HepG2 (cell line): ENCODE measurements around the gene WIPF2. TPM values are rescaled to one million over a fixed set of nuclear protein-coding genes. Genes with fewer than 3 reads are reported as not detected.

Experiments
- ATAC-seq: fragments of 200-7000 bp; cut with Tn5 transposase; 3 replicates; pipeline ENCODE4 v1.9.1; 2020; ENCODE audit warnings: mild to moderate bottlenecking, moderate library complexity
- BruUV-seq: library from RNA; stranded (reverse); fragments of 400-500 nt; replicated peaks from 2 replicates; lab custom pipeline; 2021; lab: Mats Ljungman, UMichigan
- CTCF ChIA-PET: fragments of 300-600 bp; formaldehyde crosslinking; extraction: SDS; loops from one replicate; lab custom pipeline; 2021; ENCODE audit warnings: low total read pairs, inconsistent platforms, low intra/inter-chr PET ratio; lab: Yijun Ruan, JAX
- POLR2A ChIA-PET: fragments of 350-600 bp; sonication (Branson Sonifier 250); formaldehyde crosslinking; loops from one replicate; lab custom pipeline; 2020; ENCODE audit warnings: antibody characterized with exemption, inconsistent platforms; lab: Yijun Ruan, JAX
- DNase-seq: peaks from one replicate; pipeline ENCODE4 v3.0.0-alpha.2; 2015; ENCODE audit warnings: low spot score
- FAIRE-seq: peaks from 3 replicates; lab custom pipeline; 2011; peaks lifted over from hg19 to GRCh38; lab: Jason Lieb, UNC
- H2AFZ ChIP-seq: one replicate; pipeline ENCODE4 v1.6.1; 2011; ENCODE audit warnings: low read length, inconsistent platforms
- H3K27ac ChIP-seq: fragments of 300-600 bp; 3 replicates; pipeline ENCODE4 v1.8.0; 2011; ENCODE audit warnings: mixed run types, mild to moderate bottlenecking, mixed read lengths, low read length, inconsistent platforms; ENCODE audit not compliant: insufficient read depth; ENCODE audit errors: extremely low read length
- H3K27me3 ChIP-seq, 2 experiments: fragments of 200-600 bp in 1 of 2; 2 replicates in 1 of 2; 3 replicates in 1 of 2; pipeline versions ENCODE4 v1.6.0 to v1.8.0; 2011; ENCODE audit warnings: low read length in 2 of 2, mild to moderate bottlenecking in 2 of 2, moderate library complexity in 2 of 2, inconsistent platforms in 1 of 2; ENCODE audit not compliant: insufficient read depth in 2 of 2, control insufficient read depth in 1 of 2
- H3K36me3 ChIP-seq, 2 experiments: fragments of 200-600 bp in 1 of 2; replicated peaks in 1 of 2; 2 replicates in 1 of 2; 3 replicates in 1 of 2; pipeline versions ENCODE4 v1.5.1 to v1.8.0; 2011; ENCODE audit warnings: low read length in 2 of 2, inconsistent platforms in 1 of 2; ENCODE audit not compliant: insufficient read depth in 2 of 2, control insufficient read depth in 1 of 2
- H3K4me1 ChIP-seq: 2 replicates; pipeline ENCODE4 v1.5.1; 2012; ENCODE audit warnings: low read length, inconsistent platforms; ENCODE audit not compliant: insufficient read depth
- H3K4me2 ChIP-seq: 2 replicates; pipeline ENCODE4 v1.6.0; 2011; ENCODE audit warnings: low read depth, low read length, inconsistent platforms
- H3K4me3 ChIP-seq, 3 experiments: fragments of 200-600 bp in 1 of 3; sonication (generic), shearing (Covaris generic) in 1 of 3; replicated peaks in 1 of 3; 2 replicates each; pipeline ENCODE4 v1.5.1; 2011 to 2016; ENCODE audit warnings: low read length in 3 of 3, inconsistent platforms in 2 of 3, low read depth in 2 of 3, mild to moderate bottlenecking in 2 of 3, control low read depth in 1 of 3, mixed read lengths in 1 of 3; ENCODE audit not compliant: insufficient read depth in 1 of 3
- H3K79me2 ChIP-seq: one replicate; pipeline ENCODE4 v1.6.1; 2011; ENCODE audit warnings: low read length, inconsistent platforms; ENCODE audit not compliant: insufficient read depth
- H3K9ac ChIP-seq: 2 replicates; pipeline ENCODE4 v1.6.0; 2011; ENCODE audit warnings: mild to moderate bottlenecking, low read depth, low read length, inconsistent platforms; ENCODE audit not compliant: insufficient read depth
- H3K9me3 ChIP-seq: 2 replicates; pipeline ENCODE4 v1.5.1; 2012; ENCODE audit warnings: mild to moderate bottlenecking, low read length
- H4K20me1 ChIP-seq: 2 replicates; pipeline ENCODE4 v1.6.0; 2011; ENCODE audit warnings: inconsistent platforms, mild to moderate bottlenecking, low read length, moderate library complexity; ENCODE audit not compliant: insufficient read depth
- AKNA ChIP-seq: sonication (generic); formaldehyde crosslinking; IDR thresholded peaks from 2 replicates; pipeline ENCODE4 v1.4.0; 2020; ENCODE audit warnings: missing genetic modification reagents, borderline replicate concordance
- ATF5 ChIP-seq: sonication (generic); formaldehyde crosslinking; IDR thresholded peaks from 2 replicates; pipeline ENCODE4 v1.4.0; 2020; ENCODE audit warnings: mild to moderate bottlenecking, low read depth, missing genetic modification reagents
- EP300 ChIP-seq, 3 experiments: sonication (generic) in 1 of 3; formaldehyde crosslinking in 1 of 3; IDR thresholded peaks; 2 replicates each; pipeline versions ENCODE4 v1.5.1 to v1.6.1; 2011 to 2020; ENCODE audit warnings: low read depth in 2 of 3, low read length in 2 of 3, borderline replicate concordance in 1 of 3, improper control_type of control experiment in 1 of 3, mild to moderate bottlenecking in 1 of 3, missing genetic modification reagents in 1 of 3, moderate library complexity in 1 of 3
- GPN1 ChIP-seq: sonication (generic); formaldehyde crosslinking; IDR thresholded peaks from 2 replicates; pipeline ENCODE4 v1.5.1; 2020; ENCODE audit warnings: missing genetic modification reagents, borderline replicate concordance
- HES4 ChIP-seq: sonication (generic); formaldehyde crosslinking; IDR thresholded peaks from 2 replicates; pipeline ENCODE4 v1.9.0; 2021; ENCODE audit warnings: mild to moderate bottlenecking, missing genetic modification reagents, borderline replicate concordance
- MLLT10 ChIP-seq: sonication (generic); formaldehyde crosslinking; IDR thresholded peaks from 2 replicates; pipeline ENCODE4 v1.4.0; 2020; ENCODE audit warnings: missing genetic modification reagents
- MYNN ChIP-seq: sonication (generic); formaldehyde crosslinking; IDR thresholded peaks from 2 replicates; pipeline ENCODE4 v1.4.0; 2020; ENCODE audit warnings: mild to moderate bottlenecking, low read depth, missing genetic modification reagents
- NFE2L1 ChIP-seq: sonication (generic); formaldehyde crosslinking; IDR thresholded peaks from 2 replicates; pipeline ENCODE4 v1.4.0; 2020; ENCODE audit warnings: missing genetic modification reagents, mild to moderate bottlenecking, borderline replicate concordance
- POGZ ChIP-seq: sonication (generic); formaldehyde crosslinking; IDR thresholded peaks from 2 replicates; pipeline ENCODE4 v1.4.0; 2020; ENCODE audit warnings: mild to moderate bottlenecking, missing genetic modification reagents
- SALL2 ChIP-seq: sonication (generic); formaldehyde crosslinking; IDR thresholded peaks from 2 replicates; pipeline ENCODE4 v1.8.1; 2023; ENCODE audit warnings: mild to moderate bottlenecking, missing genetic modification reagents, inconsistent platforms
- STAT5B ChIP-seq: sonication (generic); formaldehyde crosslinking; IDR thresholded peaks from 2 replicates; pipeline ENCODE4 v1.4.0; 2020; ENCODE audit warnings: missing genetic modification reagents
- TBX2 ChIP-seq: sonication (generic); formaldehyde crosslinking; IDR thresholded peaks from 2 replicates; pipeline ENCODE4 v1.5.0; 2020; ENCODE audit warnings: missing genetic modification reagents, mild to moderate bottlenecking, borderline replicate concordance
- ZNF768 ChIP-seq: sonication (generic); formaldehyde crosslinking; IDR thresholded peaks from 2 replicates; pipeline ENCODE4 v1.4.0; 2020; ENCODE audit warnings: missing genetic modification reagents
- WGBS: methylation state at CpG from one replicate; pipeline ENCODE4 v1.1.6; 2017; ENCODE audit warnings: low lambda C conversion rate; 5-methylcytosine and 5-hydroxymethylcytosine counted together
- in situ Hi-C: cut with HindIII; loops from 2 replicates; pipeline ENCODE4 v1.10.0; 2017; ENCODE audit warnings: low pct_unique_long_range_greater_than_20kb; ENCODE audit not compliant: extremely low pct_ligation_motif_present
- intact Hi-C: fragments of 100-400 bp; cut with micrococcal nuclease; formaldehyde crosslinking; loops from one replicate; pipeline ENCODE4 v1.10.0; 2022; ENCODE audit not compliant: unreplicated experiment
- polyA plus RNA-seq, 8 experiments: library from polyadenylated mRNA; depleted of rRNA in 3 of 8; stranded (reverse) in 7 of 8; unstranded in 1 of 8; fragments of >200 nt; fragmentation: Illumina TruSeq in 4 of 8; extraction: Trizol in 4 of 8; gene quantifications; 2 replicates each; pipeline versions ENCODE4 v1.2.1 to v1.2.3, GENCODE V29; 2011 to 2016; ENCODE audit warnings: low read depth in 4 of 8, missing spikeins in 1 of 8, mixed read lengths in 1 of 8; ENCODE audit not compliant: insufficient read depth in 1 of 8
- total RNA-seq, 5 experiments: library from RNA; depleted of rRNA; stranded (reverse); fragments of >200 nt; fragmentation: Illumina TruSeq; extraction: Trizol; gene quantifications; 2 replicates each; pipeline ENCODE4 v1.2.3, GENCODE V29; 2016; ENCODE audit warnings: low read depth in 1 of 5

WIPF2 gene
- total and polyA plus RNA-seq, 2 of the 13 experiments (the other 11 are each of a cell fraction or from before 2014, with no cell fraction given): 7.2 to 10.8 TPM

- H3K4me1 ChIP-seq: peaks cover 17% of the 10 kb centered on the region
- in situ Hi-C loops: no loop called here
- POLR2A ChIA-PET: no interaction called here
These were observed 40.4 kb upstream of the WIPF2 start for GRCh38 chr17:40178660-40179059.

GRCh38 chr17:40179923-40180659 is 39.0 kb upstream of the WIPF2 start:
- Histone ChIP-seq H3K4me2 (no peak overlapping the region), H3K27me3 (no peaks in the 10 kb centered on the region), H3K27ac (no peak overlapping the region), H2AFZ (no peak overlapping the region), H3K4me3 (no peak overlapping the region), H3K36me3 (peaks cover 13 to 15% of the 10 kb centered on the region in 2 experiments; a peak in 4 of 5 replicates), H4K20me1 (no peaks in the 10 kb centered on the region), H3K9me3 (no peaks in the 10 kb centered on the region), H3K79me2 (no peaks in the 10 kb centered on the region), H3K9ac (no peak overlapping the region), H3K4me1 (peaks cover 15% of the 10 kb centered on the region)
- POLR2A ChIA-PET: no interaction called here
- WGBS: 83% methylated on average over 6 of the region's 6 CpGs
- DNase-seq (no peak), FAIRE-seq (no peak), ATAC-seq (no peak)
- BruUV-seq: TSS peak; percentile 29
- in situ Hi-C loops: no loop called here
- CTCF ChIA-PET: no interaction called here
- intact Hi-C loops: no loop called here
- TF ChIP-seq TBX2 (CRISPR knock-in tag) (no peak), MYNN (CRISPR knock-in tag) (no peak), GPN1 (CRISPR knock-in tag) (no peak), POGZ (CRISPR knock-in tag) (no peak), HES4 (CRISPR knock-in tag) (no peak), MLLT10 (CRISPR knock-in tag) (no peak), STAT5B (no peak), EP300 (IDR thresholded peaks at IDR 0.05; ENCODE audit: low read depth in 2 of 2, low read length in 2 of 2) (no peak), EP300 (CRISPR knock-in tag; IDR thresholded peaks at IDR 0.05; ENCODE audit: borderline replicate concordance) (no peak), ATF5 (CRISPR knock-in tag) (no peak), SALL2 (no peak), AKNA (no peak)

More at GRCh38 chr17:40178660-40179059, 40.4 kb upstream of the WIPF2 start:
- Histone ChIP-seq H3K4me3 (no peak overlapping the region), H2AFZ (no peak overlapping the region), H3K79me2 (no peaks in the 10 kb centered on the region), H3K4me2 (no peak overlapping the region), H3K9me3 (no peaks in the 10 kb centered on the region)
- no peak for DNase-seq
- 100% methylated on average over 7 of the region's 7 CpGs for WGBS
- no TSS peak for BruUV-seq
- TF ChIP-seq ZNF768 (CRISPR knock-in tag) (peak; percentile 19; the same call in 1 of the 2 replicates), NFE2L1 (CRISPR knock-in tag) (no peak)
- TF ChIP-seq, all 625 proteins: peak for 1
- Histone ChIP-seq H3K27ac (no peak overlapping the region), H3K36me3 (peaks cover 13 to 22% of the 10 kb centered on the region in 2 experiments; a peak in 4 of 5 replicates), H3K9ac (no peak overlapping the region), H4K20me1 (no peaks in the 10 kb centered on the region), H3K27me3 (no peaks in the 10 kb centered on the region)
- CTCF ChIA-PET: no interaction called here
- intact Hi-C loops: no loop called here
- no peak for ATAC-seq
- no peak for FAIRE-seq
